GM21723 (cell line): ENCODE measurements around the gene NXPE1.

Experiments used
- ATAC-seq: cut with Tn5 transposase; IDR thresholded peaks from one replicate; pipeline ENCODE4 v1.9.1; 2021; ENCODE audit warnings: mild to moderate bottlenecking, moderate library complexity; ENCODE audit not compliant: unreplicated experiment

Gene NXPE1

DNA sequence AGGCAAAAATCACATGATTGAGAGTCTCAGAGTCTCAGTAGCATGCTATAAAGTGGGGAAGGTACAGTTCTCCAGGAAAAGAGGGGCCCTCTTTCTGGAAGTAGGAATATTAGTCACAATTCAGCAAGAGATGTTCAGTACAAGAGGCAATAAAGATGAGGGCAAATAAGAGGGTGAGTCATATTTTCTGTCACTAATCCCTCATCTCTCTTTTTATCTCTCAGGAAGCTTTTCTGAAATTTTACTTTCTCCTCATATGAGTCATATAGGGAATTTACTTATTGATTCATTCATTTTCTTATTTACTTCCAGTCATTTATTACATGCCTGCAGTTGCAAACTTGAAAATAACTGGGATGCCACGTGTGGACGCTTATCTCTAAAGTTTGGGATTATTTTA is 3.4 kb upstream of the NXPE1 start:
- ATAC-seq = no peak

DNA sequence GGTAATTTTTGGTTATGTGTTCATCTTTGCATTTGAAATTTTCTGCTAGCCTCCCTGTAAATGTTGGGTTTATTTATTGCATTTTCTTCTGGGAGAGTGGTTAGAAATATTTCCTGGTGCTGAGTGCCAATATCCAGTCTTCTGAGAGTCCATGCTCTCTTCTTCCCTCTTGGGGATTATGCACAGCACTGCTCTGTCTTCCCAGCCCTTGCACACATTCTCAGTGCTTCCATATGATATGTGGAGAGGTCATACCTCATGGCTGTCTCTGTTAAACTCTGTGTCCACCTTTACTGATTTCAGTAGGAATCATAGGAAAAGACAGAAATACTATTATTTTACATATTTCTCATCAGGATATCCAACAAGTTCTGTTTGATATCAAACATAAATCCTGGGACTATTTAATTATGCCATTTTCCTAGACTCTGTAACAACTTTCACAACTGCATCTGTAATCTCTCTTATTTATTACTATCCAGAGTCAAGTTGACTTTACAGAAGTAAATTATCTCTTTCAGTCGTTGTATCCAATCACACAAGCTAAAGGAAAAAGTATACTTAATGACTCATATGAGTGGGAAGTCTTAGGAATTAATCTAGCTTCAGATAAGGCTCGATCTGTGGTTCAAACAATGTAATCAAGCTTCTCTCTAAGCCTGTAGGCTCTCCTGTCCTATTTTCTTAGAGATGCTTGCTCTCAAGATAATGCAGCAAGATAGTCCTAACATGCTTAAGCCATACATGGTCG is 2.7 kb upstream of the NXPE1 start:
- no peak for ATAC-seq

DNA sequence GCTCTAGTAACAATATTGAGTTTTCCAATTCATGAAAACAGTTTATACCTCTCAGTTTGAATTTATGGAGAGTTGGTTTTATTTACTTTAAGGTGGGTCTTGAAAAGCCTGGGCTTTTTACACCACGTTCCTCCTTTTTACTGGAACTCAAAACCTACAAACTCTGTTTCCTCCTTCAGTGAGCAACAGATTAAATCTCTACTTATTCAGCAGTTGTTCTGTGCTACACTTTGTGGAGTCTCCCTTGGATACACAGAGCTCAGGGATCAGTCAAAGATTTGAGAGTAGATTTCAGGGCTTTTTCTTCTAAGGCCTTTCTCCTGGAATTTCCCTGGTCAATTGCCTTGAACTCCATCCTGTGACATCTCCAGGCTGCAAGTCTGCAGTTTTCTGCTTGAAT is 3.5 kb downstream of the NXPE1 start:
- no peak for ATAC-seq

DNA sequence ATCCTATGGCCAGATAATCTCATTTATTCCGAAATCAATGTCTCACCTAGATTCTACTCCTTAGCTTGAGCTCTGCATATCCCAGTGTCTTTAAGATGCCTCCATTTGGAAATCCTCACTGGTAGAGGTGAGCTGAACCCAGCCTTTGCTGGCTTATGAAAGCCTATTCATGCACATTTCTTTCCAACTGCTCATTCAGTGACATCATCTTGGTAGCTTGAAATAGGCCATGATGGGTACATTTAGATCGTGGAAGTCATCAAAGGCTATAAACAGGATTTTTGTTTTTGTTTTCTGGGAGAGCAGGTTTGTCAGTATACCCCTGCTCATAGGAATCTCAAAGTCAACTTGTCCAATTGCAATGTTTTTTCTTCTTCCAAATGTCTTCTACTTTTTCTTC is 6.0 kb downstream of the NXPE1 start:
- no peak for ATAC-seq

DNA sequence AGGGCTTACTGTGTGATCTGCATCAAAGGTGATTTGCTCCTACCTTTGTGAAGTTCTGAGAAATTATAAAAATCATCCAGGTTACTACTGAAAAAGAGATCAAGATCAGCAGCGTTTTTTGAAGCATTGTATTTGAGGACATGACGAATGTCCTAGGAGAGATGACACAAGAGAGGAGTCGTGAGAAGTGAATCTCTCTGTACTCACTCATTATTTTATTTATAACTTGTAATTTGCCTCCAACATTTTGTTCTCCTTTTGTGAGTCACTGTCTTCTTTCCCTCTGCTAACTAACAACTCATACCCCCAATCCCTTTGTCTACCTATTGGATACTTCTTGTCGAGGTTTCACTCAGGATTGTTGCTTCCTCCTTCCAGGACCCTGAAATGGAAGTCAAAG is 8.6 kb downstream of the NXPE1 start:
- no peak for ATAC-seq

DNA sequence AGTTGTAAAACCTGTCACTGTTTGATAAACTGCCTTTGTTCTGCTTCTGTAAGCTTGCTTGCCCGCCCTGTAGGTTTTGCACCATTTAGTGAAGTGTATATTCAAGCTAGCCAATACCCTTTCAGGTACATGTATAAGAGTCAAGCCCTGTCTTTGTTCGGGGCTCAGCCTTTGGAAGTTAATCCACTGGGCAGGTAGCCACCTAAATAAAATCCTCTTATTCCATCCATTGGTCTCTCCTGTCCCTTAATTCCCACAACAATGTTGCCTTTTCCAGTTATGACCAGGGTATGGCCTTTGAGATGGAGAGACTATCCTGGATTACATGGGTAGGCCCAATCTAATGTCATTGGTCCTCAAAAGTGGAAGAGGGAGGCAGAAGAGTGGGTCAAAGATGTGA is 34.0 kb downstream of the NXPE1 start:
- ATAC-seq = no peak

DNA sequence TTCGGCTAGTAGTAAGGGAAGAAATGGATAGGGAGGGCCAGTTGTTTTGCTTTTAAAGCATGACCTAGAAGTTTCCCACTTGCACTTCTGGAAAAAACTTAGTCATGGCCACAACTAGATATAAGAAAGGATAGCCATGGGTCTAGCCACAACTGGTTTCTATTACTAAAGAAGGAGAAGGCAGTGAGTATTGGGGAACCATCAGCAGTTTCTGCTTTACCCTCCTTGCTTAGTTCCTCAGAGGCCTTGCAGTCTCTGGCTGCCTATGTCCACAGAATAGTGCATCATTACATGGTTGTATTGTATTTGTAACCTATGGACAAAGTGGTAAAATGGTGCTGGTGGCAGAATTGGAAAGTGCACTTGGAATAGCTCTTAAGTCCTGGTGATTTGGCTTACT is 35.6 kb downstream of the NXPE1 start:
- no peak for ATAC-seq

DNA sequence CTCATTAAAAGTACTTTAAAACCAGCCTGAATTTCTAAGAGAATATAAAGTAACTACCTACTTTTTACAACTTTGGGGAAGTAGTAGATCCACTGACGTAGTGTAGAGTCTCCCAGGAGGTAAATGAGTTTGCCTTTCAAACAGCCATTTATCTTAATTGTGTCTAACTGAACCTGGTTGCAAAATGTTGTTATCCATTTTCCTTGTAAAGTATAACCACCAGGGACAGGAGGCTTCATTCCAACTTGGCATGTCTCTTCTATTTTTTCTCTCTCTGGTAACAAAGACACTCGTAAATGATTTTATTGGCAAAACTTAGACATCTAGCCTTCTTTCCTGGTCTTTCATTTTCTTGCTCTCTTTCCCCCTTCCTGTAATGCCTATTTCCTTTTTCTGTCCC is 36.9 kb downstream of the NXPE1 start:
- no peak for ATAC-seq

DNA sequence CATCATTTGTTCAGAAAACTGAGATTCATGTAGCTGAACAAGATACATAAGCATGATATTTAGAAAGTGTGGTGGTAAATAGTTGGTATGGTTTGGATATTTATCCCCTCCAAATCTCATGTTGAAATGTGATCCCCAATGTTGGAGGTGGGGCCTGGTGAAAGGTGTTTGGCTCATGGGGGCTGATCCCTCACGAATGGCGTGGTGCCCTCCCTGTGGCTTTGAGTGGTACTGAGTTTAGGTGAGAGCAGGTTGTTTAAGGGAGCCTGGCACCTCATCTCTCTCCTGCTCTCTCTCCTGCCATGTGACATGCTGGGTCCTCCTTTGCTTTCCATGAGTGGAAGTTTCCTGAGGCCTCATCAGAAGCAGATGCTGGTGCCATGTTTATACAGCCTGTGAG is 48.1 kb downstream of the NXPE1 start:
- no peak for ATAC-seq

DNA sequence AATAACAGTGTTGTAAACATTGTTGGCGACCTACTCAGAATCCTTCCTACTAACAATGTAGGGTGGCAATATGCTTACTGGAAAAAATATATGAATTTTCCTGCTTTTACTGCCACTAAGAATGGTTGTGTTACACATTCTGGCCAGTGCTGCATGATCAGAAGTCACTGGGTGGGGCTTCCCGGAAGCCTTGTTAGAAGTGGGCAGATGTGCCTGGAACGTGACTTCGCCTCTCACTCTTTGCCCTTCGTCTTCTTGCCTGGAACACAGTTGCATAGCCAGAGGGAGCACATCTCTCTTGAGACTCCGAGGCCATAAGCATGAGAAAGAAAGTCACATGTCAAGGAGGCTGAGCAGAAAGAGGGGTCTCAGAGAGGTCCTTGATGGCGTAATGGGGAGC is 48.6 kb downstream of the NXPE1 start:
- no peak for ATAC-seq

DNA sequence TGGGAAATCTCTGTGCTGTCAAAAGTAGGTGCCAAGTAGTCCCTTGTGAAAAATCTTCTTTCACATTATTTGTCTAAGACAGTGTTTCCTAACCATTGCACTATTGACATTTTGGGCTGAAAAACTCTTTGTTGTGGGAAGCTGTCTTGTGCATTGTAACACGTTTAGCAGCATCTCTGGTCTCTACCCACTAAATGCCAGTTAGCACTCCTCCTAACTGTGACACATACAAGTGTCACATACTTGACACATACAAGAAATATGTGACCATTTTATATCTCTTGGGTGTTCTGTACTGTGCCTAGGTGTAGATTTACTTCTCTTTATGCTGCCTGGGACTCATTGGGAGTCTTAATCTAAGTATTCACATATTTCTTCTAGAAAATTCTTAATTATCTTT is 57.8 kb downstream of the NXPE1 start:
- no peak for ATAC-seq

DNA sequence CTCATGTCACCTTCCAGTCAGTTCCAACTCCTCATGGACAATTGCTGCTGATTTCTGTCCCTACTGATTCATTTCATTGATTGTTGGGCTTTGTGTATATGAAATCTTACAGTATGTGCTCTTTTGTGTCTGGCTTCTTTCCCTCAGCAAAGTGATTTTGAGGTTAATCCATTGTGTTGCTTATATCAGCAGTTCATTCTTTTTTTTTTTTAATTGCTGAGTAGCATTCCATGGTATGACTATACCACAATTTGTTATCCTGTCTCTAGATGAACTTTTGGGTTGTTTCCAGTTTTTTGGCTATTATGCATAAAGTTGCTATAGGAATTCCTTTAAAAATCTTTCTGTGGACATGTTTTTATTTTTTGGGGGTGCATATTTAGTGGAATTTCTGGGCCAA is 59.9 kb downstream of the NXPE1 start:
- ATAC-seq = no peak

DNA sequence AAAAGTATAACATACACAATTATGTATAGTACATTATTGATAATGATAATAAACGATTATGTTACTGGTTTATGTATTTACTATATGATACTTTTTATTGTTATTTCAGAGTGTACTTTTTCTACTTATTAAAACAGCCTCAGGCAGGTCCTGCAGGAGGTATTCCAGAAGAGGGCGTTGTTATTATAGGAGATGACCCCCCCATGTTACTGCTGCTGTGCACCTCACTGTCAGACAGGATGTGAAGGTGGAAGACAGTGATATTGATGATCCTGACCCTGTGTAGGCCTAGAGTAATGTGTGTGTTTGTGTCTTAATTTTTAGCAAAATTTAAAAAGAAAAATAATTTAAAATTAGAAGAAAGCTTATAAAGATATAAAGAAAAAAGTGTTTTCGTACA is 62.8 kb downstream of the NXPE1 start:
- no peak for ATAC-seq

DNA sequence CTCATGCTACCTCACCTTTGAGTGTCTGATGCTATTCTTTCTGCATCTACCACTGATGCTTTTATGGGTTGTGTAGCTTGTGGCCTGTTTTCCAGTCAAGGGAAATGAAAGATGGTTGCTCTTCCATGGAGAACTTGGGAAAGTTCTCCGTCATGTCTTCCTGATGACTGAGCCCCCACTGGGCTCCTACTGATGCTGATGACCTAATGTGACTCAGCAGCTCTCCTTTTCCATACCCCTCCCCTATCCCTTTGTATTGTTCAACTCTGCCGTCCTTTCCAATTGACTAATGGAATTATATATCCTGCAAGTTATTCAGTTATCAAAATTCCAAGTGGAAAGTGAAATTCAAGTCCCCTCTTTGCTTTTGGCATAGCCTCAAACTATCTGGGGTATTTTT is 75.8 kb downstream of the NXPE1 start:
- no peak for ATAC-seq

DNA sequence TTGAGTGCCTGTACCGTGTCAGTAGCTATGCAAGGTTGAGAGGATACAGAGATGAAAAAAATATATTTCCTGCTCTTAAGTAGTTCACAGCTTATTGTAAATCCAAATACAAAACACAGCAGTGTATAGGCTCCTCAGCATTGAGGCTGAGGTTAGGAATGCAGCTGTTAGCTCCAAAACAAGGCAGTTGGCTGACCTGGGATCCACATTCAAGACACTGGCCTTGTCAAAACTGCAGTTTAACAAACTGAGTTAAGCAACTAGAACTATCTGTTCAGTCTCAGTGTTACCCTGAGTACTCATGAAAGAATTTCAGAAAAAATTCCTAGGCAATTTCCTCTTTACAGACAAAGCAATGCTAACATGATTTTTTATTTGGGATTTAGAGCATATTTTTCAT is 77.6 kb downstream of the NXPE1 start:
- no peak for ATAC-seq

DNA sequence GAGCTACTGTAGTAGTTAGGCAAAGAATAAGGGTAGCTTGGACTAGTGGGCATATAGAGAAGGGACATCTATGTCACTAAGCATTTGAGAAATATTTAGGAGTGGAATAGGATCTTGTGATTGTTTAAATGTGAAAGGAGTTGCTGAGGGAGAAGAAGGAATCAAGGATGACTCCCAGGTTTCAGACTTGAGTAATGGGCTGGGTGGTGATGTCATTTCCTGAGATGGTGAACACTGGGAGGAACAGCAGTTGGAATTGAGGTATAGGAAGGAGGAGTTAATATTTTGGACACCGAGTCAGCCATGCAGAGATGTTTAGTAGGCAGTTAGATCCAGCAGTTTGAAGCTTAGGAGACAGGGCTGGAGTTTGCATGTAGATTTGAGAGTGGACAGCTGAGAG is 80.3 kb downstream of the NXPE1 start:
- no peak for ATAC-seq

DNA sequence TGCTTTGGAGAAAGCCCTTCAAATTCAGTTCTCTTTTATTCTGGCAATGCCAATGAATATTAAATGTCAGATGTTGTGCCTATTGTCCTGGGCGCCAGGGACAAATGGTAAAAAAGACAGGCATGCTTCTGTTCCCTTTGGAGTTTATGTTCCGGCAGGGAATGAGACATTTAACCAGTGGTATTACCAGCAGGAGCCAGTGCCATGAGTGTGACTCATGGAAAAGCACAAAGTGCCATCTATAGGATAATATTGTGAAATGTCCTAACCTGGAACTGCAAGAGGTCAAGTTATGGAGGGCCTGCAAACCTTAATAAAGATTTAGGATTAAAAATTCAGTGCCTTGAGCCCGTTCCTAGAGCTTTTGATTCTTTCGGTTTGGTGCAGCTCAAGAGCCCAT is 80.9 kb downstream of the NXPE1 start:
- ATAC-seq = no peak

DNA sequence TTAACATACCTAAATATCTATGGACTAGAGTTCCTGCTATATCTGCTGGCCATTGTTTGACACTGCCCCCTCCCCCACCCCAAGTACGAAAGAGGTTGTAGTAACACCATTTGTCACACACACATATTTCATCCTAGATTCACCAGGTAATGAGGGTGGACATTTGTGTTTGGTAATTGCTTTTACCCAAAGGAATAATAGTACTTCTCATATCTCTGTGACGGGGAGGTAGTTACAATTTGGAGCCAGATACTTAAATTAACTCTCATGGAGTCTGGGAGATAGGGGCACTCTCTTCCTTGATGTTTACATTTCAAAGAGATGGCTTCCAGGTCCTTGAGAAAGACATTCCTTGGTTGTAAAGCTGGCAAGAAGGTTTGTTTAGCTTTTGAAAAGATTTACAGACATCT is 81.7 kb downstream of the NXPE1 start:
- no peak for ATAC-seq

DNA sequence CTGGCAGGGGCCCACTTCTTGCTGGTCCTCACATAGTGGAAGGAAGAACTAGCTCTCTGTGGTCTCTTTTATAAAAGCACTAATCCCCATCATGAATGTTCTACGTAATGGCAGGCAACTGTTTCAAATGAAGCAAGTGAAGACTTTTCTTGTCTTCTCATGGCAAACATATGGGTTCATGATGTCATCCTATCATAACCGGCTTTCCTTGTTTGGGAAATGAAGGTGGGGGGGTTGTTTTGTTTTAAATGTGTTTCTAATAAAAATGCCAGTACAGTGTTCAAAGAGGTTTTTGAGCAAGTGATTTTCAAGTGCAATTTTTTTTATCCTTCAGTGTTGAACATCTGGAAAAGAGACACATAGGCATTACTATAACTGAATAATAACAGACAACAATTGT is 87.0 kb downstream of the NXPE1 start:
- no peak for ATAC-seq
